ENCODE results near the gene GALNS. TPM values are rescaled to one million over a fixed set of nuclear protein-coding genes. Genes with fewer than 3 reads are reported as not detected.

GALNS gene
- total and polyA plus RNA-seq, 2 donors (not counting 1 experiment from before 2014, with no cell fraction given) = 45.5 to 68.4 TPM

GRCh38 chr16:88782454-88783390 lies 74.0 kb downstream of the GALNS start:
- ChIA-PET POLR2A (interaction anchor here (0.7 to 2.0 kb wide), 4 partner anchors 11 to 31 kb away, joined by 5 to 6 read pairs (median 5); partner anchors contain the start of gene APRT), CTCF (interaction anchor here (0.9 to 9.9 kb wide), 11 partner anchors 13 to 434 kb away, joined by 3 to 138 read pairs (median 7); partner anchors contain the start of gene CDT1)
- Mint-ChIP-seq H3K4me3 (peak overlapping the region; percentile 73), H3K9me3 (ENCODE audit: insufficient read depth) (no peaks in the 10 kb centered on the region), H3K27ac (peak overlapping the region; percentile 84), H3K27me3 (no peaks in the 10 kb centered on the region), H3K4me1 (peaks cover 54% of the 10 kb centered on the region)
- Histone ChIP-seq H3K4me2 (replicated peaks; ENCODE audit: low read depth, low read length, poor library complexity, severe bottlenecking) (peak overlapping the region; percentile 95), H3K36me3 (replicated peaks in 1 of 2; ENCODE audit: control extremely low read depth in 1 of 2, control insufficient read depth in 1 of 2, extremely low read depth in 1 of 2, insufficient read depth in 2 of 2, low read length in 1 of 2) (peaks cover 0 to 3% of the 10 kb centered on the region in 2 experiments), H3K27me3 (replicated peaks in 1 of 4; ENCODE audit: control extremely low read depth in 1 of 4, control insufficient read depth in 3 of 4, insufficient read depth in 4 of 4, low read length in 3 of 4) (no peaks in the 10 kb centered on the region), H3K4me3 (ENCODE audit: control extremely low read depth in 1 of 5, extremely low read depth in 1 of 5, insufficient read depth in 1 of 5, low read depth in 2 of 5, low read length in 4 of 5) (peak overlapping the region in 3 of 5 experiments; percentile 7 to 71 (median 68)), H3K4me1 (ENCODE audit: control insufficient read depth in 2 of 2, insufficient read depth in 2 of 2, low read length in 2 of 2) (peaks cover 52 to 65% of the 10 kb centered on the region in 2 donors), H3K27ac (ENCODE audit: low read length in 2 of 2) (peak overlapping the region; percentile 72 to 77), H3K79me2 (ENCODE audit: control insufficient read depth, insufficient read depth, low read length) (peaks cover 37% of the 10 kb centered on the region), H3K9me3 (ENCODE audit: control extremely low read depth in 1 of 3, control insufficient read depth in 2 of 3, insufficient read depth in 1 of 3, low read length in 2 of 3) (no peaks in the 10 kb centered on the region), H4K20me1 (ENCODE audit: control insufficient read depth, insufficient read depth, low read length, poor library complexity, severe bottlenecking) (peaks cover 45% of the 10 kb centered on the region), H2AFZ (ENCODE audit: insufficient read depth, low read depth, low read length, poor library complexity, severe bottlenecking) (no peak overlapping the region), H3K9ac (ENCODE audit: low read length) (peak overlapping the region; percentile 65)
- ATAC-seq (ENCODE audit: low read depth) (no peak), DNase-seq (peak; percentile 50)
- TF ChIP-seq, protein P1, sequence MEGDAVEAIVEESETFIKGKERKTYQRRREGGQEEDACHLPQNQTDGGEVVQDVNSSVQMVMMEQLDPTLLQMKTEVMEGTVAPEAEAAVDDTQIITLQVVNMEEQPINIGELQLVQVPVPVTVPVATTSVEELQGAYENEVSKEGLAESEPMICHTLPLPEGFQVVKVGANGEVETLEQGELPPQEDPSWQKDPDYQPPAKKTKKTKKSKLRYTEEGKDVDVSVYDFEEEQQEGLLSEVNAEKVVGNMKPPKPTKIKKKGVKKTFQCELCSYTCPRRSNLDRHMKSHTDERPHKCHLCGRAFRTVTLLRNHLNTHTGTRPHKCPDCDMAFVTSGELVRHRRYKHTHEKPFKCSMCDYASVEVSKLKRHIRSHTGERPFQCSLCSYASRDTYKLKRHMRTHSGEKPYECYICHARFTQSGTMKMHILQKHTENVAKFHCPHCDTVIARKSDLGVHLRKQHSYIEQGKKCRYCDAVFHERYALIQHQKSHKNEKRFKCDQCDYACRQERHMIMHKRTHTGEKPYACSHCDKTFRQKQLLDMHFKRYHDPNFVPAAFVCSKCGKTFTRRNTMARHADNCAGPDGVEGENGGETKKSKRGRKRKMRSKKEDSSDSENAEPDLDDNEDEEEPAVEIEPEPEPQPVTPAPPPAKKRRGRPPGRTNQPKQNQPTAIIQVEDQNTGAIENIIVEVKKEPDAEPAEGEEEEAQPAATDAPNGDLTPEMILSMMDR (IDR thresholded peaks at IDR 0.05) = no peak
- no peak for TF ChIP-seq EZH2 (IDR thresholded peaks at IDR 0.05; ENCODE audit: borderline replicate concordance, insufficient read depth, low read depth, low read length, poor library complexity, severe bottlenecking)
- WGBS (ENCODE audit: insufficient coverage) = 43% methylated on average over 14 of the region's 16 CpGs
- intact Hi-C loops (cut with micrococcal nuclease) = loop anchor here (5.0 to 10.0 kb wide), 3 partner anchors 148 to 328 kb away; partner anchors contain the start of genes IL17C, ZC3H18 and ZFPM1

Measured in B cell (primary cell).